HG03159 (cell line): ENCODE measurements around the gene NCKAP1.
A peak's percentile ranks its signal among the peaks of the same experiment; 100 is the strongest.
"Not testable (repeated sequence)": the region's sequence is repeated elsewhere in the genome, so short reads cannot be mapped to it uniquely, and the experiment has no call there.

ENCODE experiments used
- ATAC-seq: cut with Tn5 transposase; IDR thresholded peaks from one replicate; pipeline ENCODE4 v1.9.1; 2021; ENCODE audit warnings: mild to moderate bottlenecking, moderate library complexity; ENCODE audit not compliant: unreplicated experiment

NCKAP1 gene

GRCh38 chr2:183037074-183037552, 1.1 kb downstream of the NCKAP1 start:
- no peak for ATAC-seq

DNA sequence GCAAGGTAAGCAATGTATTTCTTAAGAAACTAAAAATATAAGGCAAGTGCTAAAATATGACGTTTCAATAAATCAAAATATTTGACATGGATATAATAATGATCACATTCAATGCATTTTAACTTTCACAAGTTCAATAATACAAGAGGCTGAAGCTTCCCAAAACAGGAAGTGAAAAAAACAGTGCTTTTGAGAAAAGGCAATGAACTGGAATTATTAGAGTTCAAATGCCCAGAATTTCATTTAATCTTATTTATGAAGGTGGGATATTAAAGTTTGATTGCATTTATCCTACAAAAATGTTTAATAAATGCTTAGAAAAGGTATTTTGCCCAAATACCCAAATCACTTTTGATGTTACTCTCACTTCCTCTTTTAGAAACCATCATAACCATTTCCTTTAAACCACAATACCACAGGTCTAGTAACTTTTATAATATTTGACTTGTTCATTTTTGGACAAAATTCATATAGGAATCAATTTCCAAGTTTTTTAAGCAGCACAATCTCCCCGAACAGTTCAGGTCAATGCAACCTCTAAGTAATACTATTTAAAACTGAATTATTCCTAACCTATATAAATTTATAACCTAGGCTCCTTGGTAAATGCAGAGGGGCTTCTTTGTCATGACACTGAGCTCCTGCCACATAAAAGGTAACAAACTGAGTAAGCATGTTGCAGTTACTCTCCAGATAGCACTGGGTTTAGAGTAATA, 2.1 kb downstream of the NCKAP1 start:
- peak; percentile 56 for ATAC-seq

DNA sequence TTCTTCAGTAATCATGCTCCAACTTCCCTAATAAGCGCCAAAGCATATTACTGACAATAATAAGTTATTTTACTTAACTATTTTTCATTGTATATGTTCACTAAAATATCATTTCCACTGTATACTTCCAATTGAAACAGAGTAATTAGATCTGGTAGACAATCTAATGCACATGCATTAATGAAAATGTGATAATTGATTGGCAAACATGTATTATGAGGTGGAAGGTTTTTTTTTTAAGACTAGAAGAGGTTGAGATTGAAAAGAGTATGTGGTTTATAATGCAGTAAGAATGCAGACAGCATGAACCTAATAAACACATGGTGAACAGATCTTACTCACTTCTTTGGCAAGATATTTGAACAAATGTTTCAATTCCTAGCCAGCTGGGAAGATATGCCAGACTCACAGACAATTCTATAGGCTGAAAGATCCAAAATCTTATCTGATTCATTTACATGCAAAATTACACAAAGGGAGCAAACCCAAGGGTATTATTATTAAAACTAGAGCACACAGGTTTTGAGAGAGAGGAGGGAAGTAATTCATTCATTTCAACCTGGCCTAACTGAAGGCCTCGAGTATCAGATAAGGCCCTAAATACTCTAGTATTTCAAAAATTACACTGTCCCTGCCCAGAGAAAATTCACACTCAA, 2.8 kb downstream of the NCKAP1 start:
- ATAC-seq = no peak

GRCh38 chr2:183034806-183035205, 3.5 kb downstream of the NCKAP1 start:
- ATAC-seq = no peak

GRCh38 chr2:183033951-183034350, 4.3 kb downstream of the NCKAP1 start:
- ATAC-seq = no peak

DNA sequence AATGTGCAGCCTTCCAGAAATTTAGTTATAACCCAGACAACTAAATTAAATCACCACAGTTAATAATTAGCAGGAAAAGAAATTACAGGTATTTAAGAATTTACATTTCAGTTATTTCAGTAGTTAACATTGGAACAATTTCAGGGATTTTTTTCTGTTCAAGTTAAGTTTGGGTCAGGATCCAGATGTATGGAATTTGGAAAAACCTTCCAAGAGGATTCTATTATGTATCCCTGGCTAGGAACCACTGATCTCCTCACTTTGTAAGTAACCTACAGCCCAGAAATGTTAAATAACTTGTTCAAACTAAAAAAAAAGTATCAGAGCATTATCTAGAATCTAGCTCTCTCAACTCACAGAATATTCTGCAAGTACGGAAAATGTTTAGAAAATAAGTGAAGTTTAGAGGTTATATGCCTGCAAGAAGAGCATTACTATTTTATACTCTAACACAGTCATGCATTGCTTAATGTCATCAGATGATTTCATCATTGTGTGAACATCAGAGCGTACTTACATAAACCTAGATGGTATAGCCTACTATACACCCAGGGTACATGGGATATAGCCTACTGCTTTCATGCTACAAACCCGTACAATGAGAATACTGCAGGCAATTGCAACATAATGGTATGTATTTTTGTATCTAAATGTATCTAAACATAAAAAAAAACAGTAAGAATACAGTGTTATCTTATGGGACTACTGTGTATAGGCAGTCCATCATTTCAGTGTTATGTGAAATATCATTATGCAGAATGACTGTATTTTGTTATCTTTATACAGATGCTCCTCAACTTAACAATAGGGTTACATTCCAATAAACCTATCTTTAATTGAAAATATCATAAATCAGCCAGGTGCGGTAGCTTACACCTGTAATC, 6.1 kb downstream of the NCKAP1 start:
- ATAC-seq = no peak

- ATAC-seq = no peak
Measured at GRCh38 chr2:183029219-183029618, 9.0 kb downstream of the NCKAP1 start.

- no peak for ATAC-seq
Measured at GRCh38 chr2:183028108-183028507, 10.1 kb downstream of the NCKAP1 start.

- no peak for ATAC-seq
Measured at GRCh38 chr2:183027443-183027842, 10.8 kb downstream of the NCKAP1 start.

DNA sequence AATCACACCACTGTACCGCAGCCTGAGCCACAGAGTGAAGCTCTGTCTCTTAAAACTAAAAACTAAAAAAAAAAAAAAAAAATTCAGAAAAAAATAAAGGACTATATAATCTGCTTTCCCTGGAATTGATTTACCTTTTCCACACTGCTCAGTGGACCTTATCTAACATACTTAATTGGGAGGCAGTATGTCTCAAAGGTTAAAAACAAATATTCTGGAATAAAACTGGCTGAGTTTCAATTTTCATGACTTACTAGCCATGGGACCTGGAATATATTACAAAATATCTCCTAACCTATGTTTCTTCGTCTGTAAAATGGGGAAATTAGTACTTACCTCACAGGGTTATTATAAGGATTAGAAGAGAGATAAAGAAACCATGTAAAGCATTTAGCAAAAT, 11.8 kb downstream of the NCKAP1 start:
- no peak for ATAC-seq

GRCh38 chr2:183025993-183026392, 12.3 kb downstream of the NCKAP1 start:
- ATAC-seq = no peak

DNA sequence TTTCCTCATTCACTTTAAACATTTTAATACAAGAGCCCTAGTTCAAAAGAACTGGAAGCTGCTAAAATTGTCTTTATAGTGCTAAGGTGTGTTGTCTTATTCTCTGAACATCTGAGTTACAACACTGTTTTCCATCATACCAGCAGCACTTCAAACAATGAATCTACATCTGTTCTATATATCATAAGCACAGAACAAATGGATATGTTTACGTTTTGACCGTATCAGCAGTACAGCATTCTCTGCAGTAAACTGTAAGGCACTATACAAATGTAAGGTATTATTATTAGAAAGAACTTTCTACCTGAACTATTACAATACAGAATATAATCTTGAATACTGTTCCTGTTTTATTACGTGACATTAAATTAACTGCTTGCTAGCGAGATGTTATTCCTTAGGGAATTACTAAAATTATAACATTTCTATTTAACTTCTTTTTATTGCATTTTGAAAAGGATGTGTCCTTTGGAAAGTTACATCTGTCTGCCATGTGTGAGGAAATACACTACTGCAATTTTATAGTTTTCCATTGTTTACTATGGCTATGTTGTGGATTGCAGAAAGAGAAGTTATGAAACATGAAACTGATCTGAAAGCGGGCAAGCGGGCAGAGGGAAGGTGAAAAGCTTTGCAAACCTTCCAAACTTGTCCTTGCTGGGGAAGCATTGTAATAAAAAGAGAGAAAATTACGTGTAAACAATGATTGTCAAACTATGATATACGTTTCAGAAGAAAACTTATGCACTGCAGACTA, 13.7 kb downstream of the NCKAP1 start:
- ATAC-seq = no peak

DNA sequence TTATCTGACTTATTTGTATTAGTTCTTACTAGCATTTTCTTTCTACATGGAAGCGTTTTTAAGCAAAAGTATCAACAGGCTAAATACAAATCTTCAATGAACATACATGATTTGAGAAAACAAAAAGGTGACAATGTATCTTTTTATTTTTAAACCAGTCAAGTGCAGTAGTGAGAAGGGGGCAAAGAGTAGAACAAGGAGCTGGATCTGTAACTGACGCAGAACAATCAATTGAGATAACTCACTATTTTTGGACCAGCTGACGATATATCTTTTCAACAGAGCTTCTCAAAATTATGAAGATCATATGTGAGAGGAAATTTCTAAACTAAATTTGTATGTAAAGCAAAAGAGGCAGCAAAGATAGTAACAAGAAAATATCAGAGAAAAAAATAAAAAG, 15.5 kb downstream of the NCKAP1 start:
- no peak for ATAC-seq

DNA sequence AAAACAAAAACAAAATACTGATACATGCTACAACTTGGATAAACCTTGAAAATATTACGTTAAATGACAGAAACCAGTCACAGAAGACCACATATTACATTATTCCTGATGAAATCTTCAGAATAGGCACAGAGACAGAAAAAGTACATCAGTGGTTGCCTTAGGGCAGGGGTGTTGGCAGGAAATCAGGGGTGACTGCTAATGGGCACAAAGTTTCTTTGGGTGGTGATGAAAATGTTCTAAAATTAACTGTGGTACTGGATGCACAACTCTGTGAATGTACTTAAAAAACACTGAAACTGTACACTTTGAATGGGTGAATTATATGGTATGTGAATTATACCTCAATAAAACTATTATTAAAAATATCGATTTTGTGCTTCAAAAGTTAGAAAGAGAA, 16.6 kb downstream of the NCKAP1 start:
- ATAC-seq = no peak

GRCh38 chr2:183019718-183020442, 18.4 kb downstream of the NCKAP1 start:
- ATAC-seq = no peak

GRCh38 chr2:183017845-183018244, 20.4 kb downstream of the NCKAP1 start:
- ATAC-seq = not testable (repeated sequence)

DNA sequence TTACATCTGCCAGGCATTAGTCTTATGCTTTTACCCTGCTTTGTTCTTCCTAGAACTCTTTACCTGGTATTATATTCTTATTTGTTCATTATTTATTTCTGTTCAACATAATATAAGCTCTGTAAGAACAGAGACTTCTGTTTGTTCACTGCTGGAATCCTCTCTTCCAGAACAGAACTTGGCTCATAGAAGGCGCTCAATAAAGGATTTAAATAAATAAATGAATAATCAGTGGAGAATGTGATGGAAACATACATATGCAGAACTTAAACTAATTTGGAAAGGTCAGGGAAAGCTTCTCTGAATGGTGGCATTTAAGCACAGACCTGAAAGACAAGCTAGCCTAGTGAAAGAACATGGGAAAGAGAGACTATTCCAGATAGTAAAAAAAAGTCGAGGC, 24.3 kb downstream of the NCKAP1 start:
- ATAC-seq = no peak

DNA sequence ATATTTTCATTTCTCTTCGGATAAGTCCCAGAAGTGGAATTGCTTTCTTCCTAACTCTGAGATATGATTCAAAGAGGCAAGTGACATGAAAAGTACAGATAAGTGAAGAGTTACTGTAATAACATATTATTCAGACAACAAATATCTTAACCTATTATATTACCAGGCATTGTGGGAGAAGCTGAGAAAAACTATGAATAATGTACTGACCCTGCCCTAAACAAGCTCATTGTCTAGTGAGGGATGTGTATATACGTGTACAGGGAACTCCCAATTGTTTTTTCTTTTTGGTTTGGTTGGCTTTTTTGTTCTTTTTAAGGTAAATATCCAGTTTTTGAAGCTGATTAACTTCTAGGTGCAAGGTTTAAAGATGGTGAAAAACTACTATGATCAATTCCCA, 26.5 kb downstream of the NCKAP1 start:
- no peak for ATAC-seq

DNA sequence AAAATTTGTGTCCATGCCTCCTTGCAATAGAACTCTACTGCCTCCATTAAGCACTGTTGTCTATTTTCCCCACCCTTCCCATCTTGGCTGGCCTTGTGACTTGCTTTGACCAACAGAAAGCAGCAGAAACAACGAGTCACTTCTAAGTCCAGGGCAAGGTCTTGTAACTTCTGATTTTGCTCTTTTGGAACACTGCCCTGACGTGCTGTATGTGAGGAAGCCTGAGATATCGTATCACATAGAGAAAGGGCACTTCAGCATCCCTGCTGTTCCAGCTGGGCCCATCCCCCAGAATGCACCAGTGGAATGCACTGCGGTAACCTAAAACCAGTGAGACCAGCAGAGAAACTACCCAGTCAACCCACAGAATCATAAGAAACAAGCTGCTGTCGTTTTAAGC, 28.1 kb downstream of the NCKAP1 start:
- ATAC-seq = no peak

GRCh38 chr2:183009249-183009899, 28.9 kb downstream of the NCKAP1 start:
- no peak for ATAC-seq
